Activated CD8-positive, alpha-beta T cell treated with anti-CD3 and anti-CD28 coated beads, Interleukin-2, amount 10 ng/mL, durations not matched to agents 7 days and 5 days (primary cell): ENCODE results near the gene PYURF. TPM values are rescaled to one million over a fixed set of nuclear protein-coding genes. Genes with fewer than 3 reads are reported as not detected.

Experiments
- ATAC-seq: fragments of 150-1000 bp; cut with Tn5 transposase; one replicate; pipeline ENCODE4 v1.10.0; 2021; ENCODE audit warnings: moderate library complexity
- CTCF ChIA-PET: fragments of 350-600 bp; sonication (Branson Sonifier 250); formaldehyde crosslinking; loops from one replicate; lab custom pipeline; 2021; ENCODE audit warnings: antibody characterized with exemption; lab: Charles Lee
- POLR2A ChIA-PET: fragments of 350-600 bp; sonication (Branson Sonifier 250); formaldehyde crosslinking; loops from one replicate; lab custom pipeline; 2021; ENCODE audit warnings: antibody characterized with exemption; lab: Charles Lee
- DNase-seq: peaks from one replicate; pipeline ENCODE4 v3.0.0-alpha.2; 2020
- H3K27ac Mint-ChIP-seq: one replicate; pipeline ENCODE4 v1.8.0; 2021; ENCODE audit warnings: mild to moderate bottlenecking, mixed read lengths
- H3K27me3 Mint-ChIP-seq: one replicate; pipeline ENCODE4 v1.8.0; 2021; ENCODE audit warnings: low read depth, mixed read lengths
- H3K36me3 Mint-ChIP-seq: one replicate; pipeline ENCODE4 v1.8.0; 2021; ENCODE audit warnings: low read depth, mixed read lengths
- H3K4me1 Mint-ChIP-seq: one replicate; pipeline ENCODE4 v1.8.0; 2021; ENCODE audit warnings: low read depth, mixed read lengths
- H3K4me3 Mint-ChIP-seq: one replicate; pipeline ENCODE4 v1.8.0; 2021; ENCODE audit warnings: mild to moderate bottlenecking, mixed read lengths
- H3K9me3 Mint-ChIP-seq: one replicate; pipeline ENCODE4 v1.8.0; 2022; ENCODE audit warnings: mixed read lengths; ENCODE audit not compliant: insufficient read depth
- total RNA-seq, 2 experiments: library from RNA; stranded (reverse); gene quantifications; one replicate each; pipeline ENCODE4 v1.2.3, GENCODE V29; 2021

The PYURF gene
- total RNA-seq, 2 experiments from 2014 or later = 43.7 to 48.7 TPM

DNA sequence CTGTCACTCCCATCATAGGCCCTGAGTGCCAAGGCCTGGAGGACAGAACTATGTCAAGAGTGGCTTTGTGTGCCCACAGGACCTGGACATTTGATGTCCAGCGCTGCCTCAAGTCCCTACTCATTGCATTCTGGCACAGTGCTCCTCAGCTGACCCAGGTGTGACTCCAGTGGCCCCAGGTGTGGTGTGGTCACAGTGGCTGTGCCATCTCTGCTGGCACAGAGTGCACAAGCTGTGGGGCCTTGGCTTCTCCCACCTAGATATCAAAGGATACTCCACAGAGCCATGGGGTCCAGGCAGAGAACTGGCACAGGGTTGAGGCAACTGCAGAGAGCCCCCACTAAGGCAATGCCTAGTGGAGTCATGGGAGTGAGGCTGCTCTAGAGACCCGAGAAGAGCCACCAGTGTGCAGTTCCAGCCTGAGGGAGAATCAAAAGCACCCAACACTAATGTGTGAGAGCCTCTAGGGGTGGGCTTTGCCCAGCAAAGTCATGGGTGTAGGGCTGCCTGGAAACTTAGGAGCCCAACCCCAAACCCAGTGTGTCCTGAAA is 25.6 kb downstream of the PYURF start:
- Mint-ChIP-seq H3K4me3 (no peak overlapping the region), H3K27ac (no peak overlapping the region), H3K9me3 (no peaks in the 10 kb centered on the region), H3K4me1 (peaks cover 7% of the 10 kb centered on the region), H3K36me3 (peaks cover 51% of the 10 kb centered on the region), H3K27me3 (no peaks in the 10 kb centered on the region)
- no peak for DNase-seq
- ATAC-seq = no peak
- CTCF ChIA-PET = no interaction called here
- POLR2A ChIA-PET = no interaction called here

DNA sequence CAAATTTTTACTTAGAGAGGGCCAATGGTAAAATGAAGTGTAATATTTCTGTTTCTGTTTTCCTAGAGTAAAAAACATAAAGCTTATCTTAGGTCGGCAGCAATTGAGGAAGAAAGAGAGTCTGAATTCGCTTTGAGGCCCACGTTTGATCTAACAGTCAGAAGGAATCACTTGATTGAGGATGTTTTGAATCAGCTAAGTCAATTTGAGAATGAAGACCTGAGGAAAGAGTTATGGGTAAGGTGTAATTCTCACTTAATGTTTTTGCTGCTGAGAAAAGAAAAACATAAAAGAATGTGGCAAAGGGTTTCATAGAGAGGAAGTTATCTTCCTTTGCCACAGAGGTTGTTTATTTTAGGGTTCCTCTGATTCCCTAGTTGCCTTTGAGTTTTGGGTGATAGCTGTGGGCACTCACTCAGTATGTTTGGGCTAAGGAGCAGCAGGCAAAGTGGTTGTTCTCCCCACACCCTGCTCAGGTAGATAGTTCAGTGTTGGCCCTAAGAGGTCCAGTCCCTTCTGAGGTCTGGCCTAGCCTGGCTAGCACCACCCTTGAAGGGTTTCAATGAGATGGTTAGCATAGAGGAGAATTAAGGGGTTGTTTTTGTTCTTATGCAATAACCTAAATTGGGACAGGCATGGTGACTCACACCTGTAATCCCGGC is 34.3 kb downstream of the PYURF start:
- CTCF ChIA-PET = interaction anchor here (1.6 kb wide), 1 partner anchor 270 kb away, joined by 5 read pairs; no protein-coding TSS in a partner anchor

DNA sequence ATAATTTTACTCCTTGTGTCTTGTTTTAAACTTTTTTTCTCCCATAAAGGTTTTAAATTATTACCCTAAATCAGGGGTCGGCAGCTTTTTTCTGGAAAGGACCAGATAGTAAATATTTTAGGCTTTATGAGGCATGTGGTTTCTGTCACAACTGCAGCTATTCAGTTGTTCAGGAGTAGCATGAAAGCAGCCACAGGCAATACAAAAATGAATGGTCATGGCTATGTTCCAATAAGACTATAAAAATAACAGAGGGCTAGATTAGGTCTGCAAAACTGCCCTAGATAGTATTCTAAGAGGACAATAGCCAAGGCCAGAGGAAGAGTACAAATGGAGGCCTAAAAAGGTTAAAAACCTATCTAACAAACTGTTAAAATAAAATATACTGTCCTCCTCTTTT is 42.0 kb downstream of the PYURF start:
- no peak for DNase-seq
- ChIA-PET CTCF (interaction anchor here (0.8 kb wide), 1 partner anchor 1105 kb away, joined by 3 read pairs; no protein-coding TSS in a partner anchor), POLR2A (no interaction called here)
- ATAC-seq = no peak
- H3K27ac Mint-ChIP-seq = no peak overlapping the region
- H3K27me3 Mint-ChIP-seq = no peaks in the 10 kb centered on the region
- peaks cover 45% of the 10 kb centered on the region for H3K36me3 Mint-ChIP-seq
- no peaks in the 10 kb centered on the region for H3K9me3 Mint-ChIP-seq
- H3K4me1 Mint-ChIP-seq = no peaks in the 10 kb centered on the region
- H3K4me3 Mint-ChIP-seq = no peak overlapping the region

More for the DNA sequence above, 34.3 kb downstream of the PYURF start:
- peaks cover 54% of the 10 kb centered on the region for H3K36me3 Mint-ChIP-seq
- peaks cover 14% of the 10 kb centered on the region for H3K4me1 Mint-ChIP-seq
- peak overlapping the region; percentile 89 for H3K27ac Mint-ChIP-seq
- no peak overlapping the region for H3K4me3 Mint-ChIP-seq
- no peaks in the 10 kb centered on the region for H3K27me3 Mint-ChIP-seq
- POLR2A ChIA-PET = interaction anchor here (0.8 to 2.0 kb wide), 3 partner anchors 32 to 211 kb away, joined by 3 to 10 read pairs (median 3); partner anchors contain the start of genes HERC5 and HERC6
- no peaks in the 10 kb centered on the region for H3K9me3 Mint-ChIP-seq
- ATAC-seq (peak; percentile 42), DNase-seq (no peak)

DNA sequence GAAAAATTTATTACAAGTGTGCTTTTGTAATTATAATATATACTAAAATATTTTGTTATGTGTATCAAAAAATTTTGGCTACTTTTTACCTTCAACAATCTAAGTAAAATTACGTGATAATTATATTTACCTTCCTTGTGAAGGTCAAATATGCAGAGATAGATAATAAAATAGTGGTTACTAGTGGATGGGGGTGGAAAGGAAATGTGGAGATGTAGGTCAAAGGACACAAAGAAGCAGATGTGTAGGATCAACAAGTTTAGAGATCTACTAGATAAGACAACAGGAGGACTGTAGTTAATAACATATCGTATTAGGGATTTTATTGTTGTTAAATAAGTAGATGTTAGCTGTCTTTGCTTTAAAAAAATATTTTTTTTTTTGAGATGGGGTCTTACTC is 45.3 kb downstream of the PYURF start:
- Mint-ChIP-seq H3K4me3 (no peak overlapping the region), H3K27me3 (no peaks in the 10 kb centered on the region), H3K27ac (no peak overlapping the region), H3K4me1 (peaks cover under 1% of the 10 kb centered on the region), H3K36me3 (peaks cover 50% of the 10 kb centered on the region), H3K9me3 (no peaks in the 10 kb centered on the region)
- no peak for ATAC-seq
- POLR2A ChIA-PET = no interaction called here
- CTCF ChIA-PET = interaction anchor here (1.9 kb wide), 1 partner anchor 37 kb away, joined by 7 read pairs; no protein-coding TSS in a partner anchor
- DNase-seq = no peak

DNA sequence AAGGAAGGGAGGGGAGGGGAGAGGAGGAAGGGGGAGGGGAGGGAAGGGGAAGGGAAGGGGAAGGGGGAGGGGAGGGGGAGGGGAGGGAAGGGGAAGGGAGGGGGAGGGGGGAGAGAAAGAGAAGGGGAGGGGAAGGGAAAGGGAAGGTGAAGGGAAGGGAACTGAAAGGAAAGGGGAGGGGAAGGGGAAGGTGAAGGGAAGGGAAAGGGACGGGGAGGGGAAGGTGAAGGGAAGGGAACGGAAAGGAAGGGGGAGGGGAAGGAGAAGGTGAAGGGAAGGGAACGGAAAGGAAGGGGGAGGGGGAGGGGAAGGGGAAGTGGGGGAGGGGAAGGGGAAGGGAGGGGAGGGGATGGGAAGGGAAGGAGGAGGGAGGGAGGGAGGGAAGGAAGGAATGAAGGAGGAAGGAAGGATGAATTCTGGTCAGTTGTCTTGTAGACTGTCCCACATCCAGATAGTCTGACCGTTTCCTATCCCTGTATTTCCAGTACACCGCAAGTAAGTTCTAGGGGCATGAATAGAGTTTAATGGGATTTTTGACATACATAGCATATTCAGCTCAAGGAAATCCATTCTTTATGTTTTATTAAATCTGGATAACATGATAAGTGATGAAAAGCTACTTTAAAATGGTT is 46.2 kb downstream of the PYURF start:
- Mint-ChIP-seq H3K9me3 (no peaks in the 10 kb centered on the region), H3K27ac (no peak overlapping the region), H3K27me3 (no peaks in the 10 kb centered on the region), H3K4me3 (no peak overlapping the region), H3K4me1 (peaks cover 1% of the 10 kb centered on the region), H3K36me3 (peaks cover 53% of the 10 kb centered on the region)
- no peak for DNase-seq
- POLR2A ChIA-PET = no interaction called here
- ATAC-seq = no peak
- CTCF ChIA-PET = no interaction called here

Other genes with a start within 250 kb of the PYURF start
- 10 to 100 TPM; 58.4 to 59.3 TPM for gene PPM1K, start 239.2 kb downstream of the PYURF start, total RNA-seq
- 10 to 100 TPM; 25.5 to 26.9 TPM for gene HERC6, start 144.9 kb downstream of the PYURF start, total RNA-seq
- gene HERC5, start 66.7 kb downstream of the PYURF start, total RNA-seq = 10 to 100 TPM; 30.2 TPM
- 10 to 100 TPM; 22.7 to 26.1 TPM for gene HERC3, start 68.7 kb upstream of the PYURF start, total RNA-seq
- 1 to 10 TPM; 4.6 to 4.8 TPM for gene NAP1L5, start 174.1 kb upstream of the PYURF start, total RNA-seq